Measurements from ENCODE around the gene SCP2.

The SCP2 gene

GRCh38 chr1:52927212-52928014, at the start of gene SCP2:
Gene SCP2, plus strand, starts transcription at chr1:52927276. Its CDS starts 121 bp downstream, at chr1:52927397.
- Histone ChIP-seq H3K79me2 (ENCODE audit: insufficient read depth, low read length) (no peaks in the 10 kb centered on the region), H3K9me3 (ENCODE audit: insufficient read depth, low read depth, low read length) (no peaks in the 10 kb centered on the region), H3K27me3 (ENCODE audit: insufficient read depth, low read length, poor library complexity, severe bottlenecking) (peaks cover 18% of the 10 kb centered on the region), H3K4me2 (ENCODE audit: low read depth, low read length, poor library complexity, severe bottlenecking) (peak within 1 kb of the TSS; percentile 87), H3F3A (ENCODE audit: low read depth) (no peaks in the 10 kb centered on the region), H3K9me2 (replicated peaks; ENCODE audit: low read depth, low read length) (no peaks in the 10 kb centered on the region), H4K20me1 (ENCODE audit: insufficient read depth, low read length, poor library complexity, severe bottlenecking) (no peaks in the 10 kb centered on the region), H2AFZ (ENCODE audit: low read length) (peak within 1 kb of the TSS; percentile 100), H3K36me3 (ENCODE audit: insufficient read depth, low read length) (no peaks in the 10 kb centered on the region), H3K4me1 (ENCODE audit: insufficient read depth, low read length, poor library complexity, severe bottlenecking) (no peaks in the 10 kb centered on the region), H3K9ac (ENCODE audit: low read depth, low read length, poor library complexity, severe bottlenecking) (peak within 1 kb of the TSS; percentile 75), H3K4me3 (ENCODE audit: low read length, poor library complexity, severe bottlenecking) (peak within 1 kb of the TSS; percentile 86)
- TF ChIP-seq EZH2phosphoT487 (IDR thresholded peaks at IDR 0.05; ENCODE audit: borderline replicate concordance) (no peak), CTCF (conservative IDR thresholded peaks at IDR 0.05; ENCODE audit: low read length) (no peak)

GRCh38 chr1:52877554-52877953, 49.5 kb upstream of the SCP2 start:
- Histone ChIP-seq H3K9me2 (replicated peaks; ENCODE audit: low read depth, low read length) (no peaks in the 10 kb centered on the region), H4K20me1 (ENCODE audit: insufficient read depth, low read length, poor library complexity, severe bottlenecking) (no peaks in the 10 kb centered on the region), H3F3A (ENCODE audit: low read depth) (no peaks in the 10 kb centered on the region), H3K27me3 (ENCODE audit: insufficient read depth, low read length, poor library complexity, severe bottlenecking) (no peaks in the 10 kb centered on the region), H3K9ac (ENCODE audit: low read depth, low read length, poor library complexity, severe bottlenecking) (no peak overlapping the region), H3K4me1 (ENCODE audit: insufficient read depth, low read length, poor library complexity, severe bottlenecking) (no peaks in the 10 kb centered on the region), H2AFZ (ENCODE audit: low read length) (no peak overlapping the region), H3K36me3 (ENCODE audit: insufficient read depth, low read length) (no peaks in the 10 kb centered on the region), H3K9me3 (ENCODE audit: insufficient read depth, low read depth, low read length) (no peaks in the 10 kb centered on the region), H3K79me2 (ENCODE audit: insufficient read depth, low read length) (no peaks in the 10 kb centered on the region), H3K4me2 (ENCODE audit: low read depth, low read length, poor library complexity, severe bottlenecking) (no peak overlapping the region), H3K4me3 (ENCODE audit: low read length, poor library complexity, severe bottlenecking) (no peak overlapping the region)
- TF ChIP-seq EZH2phosphoT487 (IDR thresholded peaks at IDR 0.05; ENCODE audit: borderline replicate concordance): no peak
- TF ChIP-seq CTCF (conservative IDR thresholded peaks at IDR 0.05; ENCODE audit: low read length): no peak

GRCh38 chr1:52880206-52880605, 46.9 kb upstream of the SCP2 start:
- no peaks in the 10 kb centered on the region for H3K36me3 ChIP-seq (ENCODE audit: insufficient read depth, low read length)
- H2AFZ ChIP-seq (ENCODE audit: low read length): 0 out of 2 replicates have a peak overlapping the region, but pooled peaks have one; percentile 7
- H3K4me3 ChIP-seq (ENCODE audit: low read length, poor library complexity, severe bottlenecking): no peak overlapping the region
- TF ChIP-seq CTCF (conservative IDR thresholded peaks at IDR 0.05; ENCODE audit: low read length) (no peak), EZH2phosphoT487 (IDR thresholded peaks at IDR 0.05; ENCODE audit: borderline replicate concordance) (no peak)
- no peaks in the 10 kb centered on the region for H3K27me3 ChIP-seq (ENCODE audit: insufficient read depth, low read length, poor library complexity, severe bottlenecking)
- H3K9me3 ChIP-seq (ENCODE audit: insufficient read depth, low read depth, low read length): no peaks in the 10 kb centered on the region
- no peak overlapping the region for H3K9ac ChIP-seq (ENCODE audit: low read depth, low read length, poor library complexity, severe bottlenecking)
- no peak overlapping the region for H3K4me2 ChIP-seq (ENCODE audit: low read depth, low read length, poor library complexity, severe bottlenecking)
- H4K20me1 ChIP-seq (ENCODE audit: insufficient read depth, low read length, poor library complexity, severe bottlenecking): no peaks in the 10 kb centered on the region
- H3K9me2 ChIP-seq (replicated peaks; ENCODE audit: low read depth, low read length): no peaks in the 10 kb centered on the region
- H3K79me2 ChIP-seq (ENCODE audit: insufficient read depth, low read length): no peaks in the 10 kb centered on the region
- H3F3A ChIP-seq (ENCODE audit: low read depth): no peaks in the 10 kb centered on the region
- H3K4me1 ChIP-seq (ENCODE audit: insufficient read depth, low read length, poor library complexity, severe bottlenecking): no peaks in the 10 kb centered on the region

Measured in Loucy (cell line).